ENCODE results near the gene RBFOX1. TPM values are rescaled to one million over a fixed set of nuclear protein-coding genes. Genes with fewer than 3 reads are reported as not detected.

Gene RBFOX1
- total RNA-seq, 1 experiment from 2014 or later = not detected

DNA sequence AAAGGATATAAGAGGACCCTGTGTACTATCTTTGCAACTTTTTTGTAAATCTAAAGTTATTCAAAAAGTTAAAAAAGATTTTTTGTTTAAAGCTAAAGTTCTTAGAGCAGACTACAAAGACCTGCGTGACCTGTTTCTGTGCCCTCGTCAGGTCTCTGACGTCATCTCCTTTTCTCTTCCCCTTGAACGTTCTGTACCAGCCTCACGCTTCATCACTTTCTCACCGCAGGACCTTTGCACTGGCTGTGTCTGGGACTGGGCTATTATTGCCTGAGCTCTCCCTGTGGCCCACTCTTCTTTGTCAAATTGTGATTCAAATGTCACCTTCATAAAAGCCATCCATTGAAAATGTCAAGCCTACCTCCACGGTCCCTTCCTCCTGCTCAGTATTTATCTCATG, 222.8 kb downstream of the RBFOX1 start (continued):
- TF ChIP-seq, protein P1, sequence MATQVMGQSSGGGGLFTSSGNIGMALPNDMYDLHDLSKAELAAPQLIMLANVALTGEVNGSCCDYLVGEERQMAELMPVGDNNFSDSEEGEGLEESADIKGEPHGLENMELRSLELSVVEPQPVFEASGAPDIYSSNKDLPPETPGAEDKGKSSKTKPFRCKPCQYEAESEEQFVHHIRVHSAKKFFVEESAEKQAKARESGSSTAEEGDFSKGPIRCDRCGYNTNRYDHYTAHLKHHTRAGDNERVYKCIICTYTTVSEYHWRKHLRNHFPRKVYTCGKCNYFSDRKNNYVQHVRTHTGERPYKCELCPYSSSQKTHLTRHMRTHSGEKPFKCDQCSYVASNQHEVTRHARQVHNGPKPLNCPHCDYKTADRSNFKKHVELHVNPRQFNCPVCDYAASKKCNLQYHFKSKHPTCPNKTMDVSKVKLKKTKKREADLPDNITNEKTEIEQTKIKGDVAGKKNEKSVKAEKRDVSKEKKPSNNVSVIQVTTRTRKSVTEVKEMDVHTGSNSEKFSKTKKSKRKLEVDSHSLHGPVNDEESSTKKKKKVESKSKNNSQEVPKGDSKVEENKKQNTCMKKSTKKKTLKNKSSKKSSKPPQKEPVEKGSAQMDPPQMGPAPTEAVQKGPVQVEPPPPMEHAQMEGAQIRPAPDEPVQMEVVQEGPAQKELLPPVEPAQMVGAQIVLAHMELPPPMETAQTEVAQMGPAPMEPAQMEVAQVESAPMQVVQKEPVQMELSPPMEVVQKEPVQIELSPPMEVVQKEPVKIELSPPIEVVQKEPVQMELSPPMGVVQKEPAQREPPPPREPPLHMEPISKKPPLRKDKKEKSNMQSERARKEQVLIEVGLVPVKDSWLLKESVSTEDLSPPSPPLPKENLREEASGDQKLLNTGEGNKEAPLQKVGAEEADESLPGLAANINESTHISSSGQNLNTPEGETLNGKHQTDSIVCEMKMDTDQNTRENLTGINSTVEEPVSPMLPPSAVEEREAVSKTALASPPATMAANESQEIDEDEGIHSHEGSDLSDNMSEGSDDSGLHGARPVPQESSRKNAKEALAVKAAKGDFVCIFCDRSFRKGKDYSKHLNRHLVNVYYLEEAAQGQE (IDR thresholded peaks at IDR 0.05; ENCODE audit: low read depth) = no peak
- no peak for TF ChIP-seq EZH2 (IDR thresholded peaks at IDR 0.05)
- TF ChIP-seq, protein P2, sequence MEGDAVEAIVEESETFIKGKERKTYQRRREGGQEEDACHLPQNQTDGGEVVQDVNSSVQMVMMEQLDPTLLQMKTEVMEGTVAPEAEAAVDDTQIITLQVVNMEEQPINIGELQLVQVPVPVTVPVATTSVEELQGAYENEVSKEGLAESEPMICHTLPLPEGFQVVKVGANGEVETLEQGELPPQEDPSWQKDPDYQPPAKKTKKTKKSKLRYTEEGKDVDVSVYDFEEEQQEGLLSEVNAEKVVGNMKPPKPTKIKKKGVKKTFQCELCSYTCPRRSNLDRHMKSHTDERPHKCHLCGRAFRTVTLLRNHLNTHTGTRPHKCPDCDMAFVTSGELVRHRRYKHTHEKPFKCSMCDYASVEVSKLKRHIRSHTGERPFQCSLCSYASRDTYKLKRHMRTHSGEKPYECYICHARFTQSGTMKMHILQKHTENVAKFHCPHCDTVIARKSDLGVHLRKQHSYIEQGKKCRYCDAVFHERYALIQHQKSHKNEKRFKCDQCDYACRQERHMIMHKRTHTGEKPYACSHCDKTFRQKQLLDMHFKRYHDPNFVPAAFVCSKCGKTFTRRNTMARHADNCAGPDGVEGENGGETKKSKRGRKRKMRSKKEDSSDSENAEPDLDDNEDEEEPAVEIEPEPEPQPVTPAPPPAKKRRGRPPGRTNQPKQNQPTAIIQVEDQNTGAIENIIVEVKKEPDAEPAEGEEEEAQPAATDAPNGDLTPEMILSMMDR (IDR thresholded peaks at IDR 0.05 in 2 of 3, conservative IDR thresholded peaks at IDR 0.05 in 1 of 3; ENCODE audit: borderline replicate concordance in 1 of 3, insufficient read depth in 1 of 3, low read depth in 2 of 3, low read length in 2 of 3) = no peak
- TF ChIP-seq POLR2AphosphoS5 (IDR thresholded peaks at IDR 0.05; ENCODE audit: low read depth, low read length) = no peak
- TF ChIP-seq FOSL1 (IDR thresholded peaks at IDR 0.05; ENCODE audit: low read depth) = no peak

DNA sequence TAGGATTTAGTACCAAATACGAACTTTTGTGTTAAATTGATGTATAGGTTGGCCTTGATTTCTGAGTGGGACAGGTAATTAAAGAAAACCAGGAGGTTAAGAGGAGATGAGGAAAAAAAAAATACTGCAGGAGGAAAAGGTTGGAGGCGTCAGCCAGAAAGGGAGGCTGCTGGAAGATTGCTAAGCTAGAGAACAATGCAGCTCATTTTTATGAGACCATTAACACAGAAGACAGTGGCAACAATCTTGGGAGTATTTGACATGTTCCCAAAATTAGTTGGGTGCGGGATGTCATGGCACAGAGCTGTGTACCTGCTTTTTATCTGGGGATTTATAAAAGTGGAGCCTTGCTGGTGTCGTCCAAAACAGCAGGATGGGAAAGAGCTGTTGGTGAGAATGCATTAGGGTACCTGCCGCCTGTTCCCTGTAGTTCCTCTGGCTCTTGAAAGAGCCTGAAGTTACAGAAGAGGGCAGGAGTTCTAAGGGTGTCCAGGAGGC, 229.3 kb downstream of the RBFOX1 start:
- no TSS peak for BruUV-seq (replicated peaks)
- ATAC-seq = no peak
- Histone ChIP-seq H3K9ac (ENCODE audit: low read length) (no peak overlapping the region), H3K4me1 (ENCODE audit: control insufficient read depth in 1 of 2, insufficient read depth in 2 of 2, low read length in 2 of 2) (no peaks in the 10 kb centered on the region), H3K27me3 (ENCODE audit: insufficient read depth, low read length) (no peaks in the 10 kb centered on the region), H3K9me3 (ENCODE audit: control insufficient read depth in 1 of 2, insufficient read depth in 1 of 2, low read depth in 1 of 2, low read length in 2 of 2) (peaks cover 0 to 17% of the 10 kb centered on the region in 2 experiments; a peak in 2 of 4 replicates), H3K36me3 (ENCODE audit: control insufficient read depth in 1 of 2, insufficient read depth in 2 of 2, low read length in 2 of 2) (no peaks in the 10 kb centered on the region), H3K9me2 (ENCODE audit: insufficient read depth) (no peaks in the 10 kb centered on the region), H3K79me2 (ENCODE audit: insufficient read depth, low read length) (no peaks in the 10 kb centered on the region), H2AFZ (ENCODE audit: low read depth, low read length, poor library complexity, severe bottlenecking) (no peak overlapping the region), H3K27ac (ENCODE audit: low read depth, low read length) (no peak overlapping the region), H3K4me3 (replicated peaks in 1 of 2; ENCODE audit: low read depth in 1 of 2, low read length in 2 of 2) (no peak overlapping the region), H4K20me1 (ENCODE audit: insufficient read depth) (no peaks in the 10 kb centered on the region), H3K4me2 (ENCODE audit: low read length) (no peak overlapping the region)
- TF ChIP-seq EZH2 (IDR thresholded peaks at IDR 0.05) = no peak
- no peak for TF ChIP-seq ZNF274 (IDR thresholded peaks at IDR 0.05; ENCODE audit: low read depth, low read length)
- no peak for TF ChIP-seq JUND (IDR thresholded peaks at IDR 0.05)
- TF ChIP-seq SP1 (IDR thresholded peaks at IDR 0.05; ENCODE audit: low read depth) = no peak
- TF ChIP-seq SIN3A (IDR thresholded peaks at IDR 0.05; ENCODE audit: low read depth) = no peak
- TF ChIP-seq, protein P1 (IDR thresholded peaks at IDR 0.05; ENCODE audit: low read depth) = no peak
- TF ChIP-seq POLR2A (IDR thresholded peaks at IDR 0.05; ENCODE audit: borderline replicate concordance, extremely low read depth, insufficient read depth, insufficient read length) = no peak
- no peak for TF ChIP-seq MAX (IDR thresholded peaks at IDR 0.05)
- no peak for TF ChIP-seq SRF (IDR thresholded peaks at IDR 0.05; ENCODE audit: low read depth)
- TF ChIP-seq YY1 (IDR thresholded peaks at IDR 0.05; ENCODE audit: extremely low read depth, insufficient replicate concordance, low read depth, low read length) = no peak
- no peak for TF ChIP-seq FOSL1 (IDR thresholded peaks at IDR 0.05; ENCODE audit: low read depth)
- no peak for TF ChIP-seq POLR2AphosphoS5 (IDR thresholded peaks at IDR 0.05; ENCODE audit: low read depth, low read length)
- ChIA-PET RAD21 (ENCODE audit: low non-redundant PET in 1 of 2, low total read pairs in 2 of 2, uncharacterized antibody in 2 of 2, unreplicated experiment in 2 of 2) (no interaction called here), CTCF (no interaction called here), POLR2A (no interaction called here)
- DNase-seq (ENCODE audit: low read depth, low spot score) = no peak
- intact Hi-C loops (cut with micrococcal nuclease) = no loop called here
